Omental fat pad (tissue), 4 donors: ENCODE measurements around the gene ZMAT2. TPM values are rescaled to one million over a fixed set of nuclear protein-coding genes. Genes with fewer than 3 reads are reported as not detected.
"Not testable (repeated sequence)": the region's sequence is repeated elsewhere in the genome, so short reads cannot be mapped to it uniquely, and the experiment has no call there.

ENCODE experiments used
- ATAC-seq: fragments of 150-250 bp; one replicate; pipeline ENCODE4 v1.9.1; 2016; ENCODE audit warnings: mild to moderate bottlenecking, moderate library complexity; ENCODE audit not compliant: low FRiP score
- DNase-seq: peaks from one replicate; pipeline ENCODE4 v3.0.0-alpha.2; 2019; ENCODE audit warnings: low spot score
- CTCF ChIP-seq, 3 donors: fragments of 450-650 bp; IDR thresholded peaks; one replicate each; pipeline ENCODE4 v1.5.1; 2016 to 2017; ENCODE audit warnings: antibody characterized with exemption in 3 of 3, mild to moderate bottlenecking in 3 of 3, moderate library complexity in 2 of 3
- total RNA-seq, 4 donors: library from RNA; depleted of rRNA; stranded (reverse); fragments of >200 nt; gene quantifications; one replicate each; pipeline ENCODE4 v1.1.0, GENCODE V29; 2016

Gene ZMAT2
- total RNA-seq, 4 donors from 2014 or later: 38.3 to 49.6 (median 47.0) TPM

GRCh38 chr5:140690376-140690932 lies 9.8 kb upstream of the ZMAT2 start:
- ATAC-seq: peak; percentile 2
- DNase-seq: no peak
- TF ChIP-seq CTCF (IDR thresholded peaks at IDR 0.05): no peak

- ATAC-seq: peak; percentile 99
- DNase-seq: peak; percentile 61
- no peak for TF ChIP-seq CTCF (IDR thresholded peaks at IDR 0.05)
Measured at GRCh38 chr5:140690941-140691924, 9.0 kb upstream of the ZMAT2 start, which contains the start of the genes HARS1 and HARS2. Gene HARS1 (minus strand): TSS chr5:140691370. CDS start chr5:140691304, 66 bp downstream. Gene HARS2 (plus strand): TSS chr5:140691455. CDS start chr5:140691649, 194 bp downstream.

- no peak for TF ChIP-seq CTCF (IDR thresholded peaks at IDR 0.05)
- DNase-seq: no peak
- no peak for ATAC-seq
Measured at GRCh38 chr5:140694276-140694675, 6.0 kb upstream of the ZMAT2 start.

- ATAC-seq: no peak
- TF ChIP-seq CTCF (IDR thresholded peaks at IDR 0.05): no peak
- DNase-seq: no peak
Measured at GRCh38 chr5:140696891-140697492, 3.3 kb upstream of the ZMAT2 start.

- DNase-seq: no peak
- TF ChIP-seq CTCF (IDR thresholded peaks at IDR 0.05): no peak
- no peak for ATAC-seq
Measured at GRCh38 chr5:140707812-140708211, 7.6 kb downstream of the ZMAT2 start.

- not testable (repeated sequence) for DNase-seq, ATAC-seq
Measured at GRCh38 chr5:140708787-140709186, 8.5 kb downstream of the ZMAT2 start.

GRCh38 chr5:140710899-140711552 lies 10.8 kb downstream of the ZMAT2 start:
- DNase-seq (peak; percentile 66), ATAC-seq (peak; percentile 98)
- no peak for TF ChIP-seq CTCF (IDR thresholded peaks at IDR 0.05)
